OCI-LY7 (cell line): Measurements from ENCODE around the gene ZNF559. TPM values are rescaled to one million over a fixed set of nuclear protein-coding genes. Genes with fewer than 3 reads are reported as not detected.
"Not testable (repeated sequence)": the region's sequence is repeated elsewhere in the genome, so short reads cannot be mapped to it uniquely, and the experiment has no call there.

Experiments used
- BruUV-seq: library from RNA; stranded (reverse); fragments of 400-500 nt; replicated peaks from 2 replicates; lab custom pipeline; 2021; lab: Mats Ljungman, UMichigan
- CTCF ChIA-PET: fragments of 300-600 bp; sonication (Branson Sonifier 250); formaldehyde crosslinking; loops from one replicate; lab custom pipeline; 2022; ENCODE audit warnings: antibody characterized with exemption; ENCODE audit not compliant: unreplicated experiment; lab: Charles Lee
- POLR2A ChIA-PET: fragments of 300-600 bp; sonication (Branson Sonifier 250); formaldehyde crosslinking; loops from one replicate; lab custom pipeline; 2022; ENCODE audit warnings: antibody characterized with exemption; lab: Charles Lee
- DNase-seq: peaks from one replicate; pipeline ENCODE4 v3.0.0-alpha.2; 2015; ENCODE audit warnings: low spot score
- H2AFZ ChIP-seq: fragments of 200-600 bp; sonication (generic), shearing (Covaris generic); 2 replicates; pipeline ENCODE4 v1.6.1; 2014; ENCODE audit warnings: mild to moderate bottlenecking, antibody characterized with exemption, low read length, moderate library complexity
- H3K27ac ChIP-seq: fragments of 200-600 bp; sonication (generic); 2 replicates; pipeline ENCODE4 v1.5.1; 2014; ENCODE audit warnings: mixed run types, low read depth, mild to moderate bottlenecking, moderate library complexity, low read length, inconsistent platforms; ENCODE audit not compliant: poor library complexity, severe bottlenecking
- H3K36me3 ChIP-seq: fragments of 200-600 bp; sonication (generic); 2 replicates; pipeline ENCODE4 v1.6.1; 2014; ENCODE audit warnings: mild to moderate bottlenecking, antibody characterized with exemption, low read length, moderate library complexity, mixed read lengths; ENCODE audit not compliant: insufficient read depth
- H3K4me1 ChIP-seq: fragments of 200-600 bp; sonication (generic); 2 replicates; pipeline ENCODE4 v1.5.1; 2014; ENCODE audit warnings: mild to moderate bottlenecking, low read length; ENCODE audit not compliant: insufficient read depth, poor library complexity, severe bottlenecking
- H3K4me2 ChIP-seq: fragments of 200-600 bp; sonication (generic); 2 replicates; pipeline ENCODE4 v1.6.1; 2014; ENCODE audit warnings: mild to moderate bottlenecking, low read length
- H3K4me3 ChIP-seq: fragments of 200-600 bp; sonication (generic); 2 replicates; pipeline ENCODE4 v1.5.1; 2014; ENCODE audit warnings: mild to moderate bottlenecking, low read depth, low read length; ENCODE audit not compliant: poor library complexity, severe bottlenecking
- H3K79me2 ChIP-seq: fragments of 200-600 bp; sonication (generic); 2 replicates; pipeline ENCODE4 v1.6.1; 2016; ENCODE audit warnings: low read depth, mild to moderate bottlenecking, low read length, moderate library complexity, mixed read lengths; ENCODE audit not compliant: insufficient read depth
- H3K9me2 ChIP-seq: fragments of 200-600 bp; sonication (generic); 2 replicates; pipeline ENCODE4 v1.6.1; 2016; ENCODE audit warnings: mild to moderate bottlenecking, low read length, mixed read lengths; ENCODE audit not compliant: insufficient read depth
- H3K9me3 ChIP-seq: fragments of 200-600 bp; sonication (generic); 2 replicates; pipeline ENCODE4 v1.6.1; 2014; ENCODE audit warnings: mild to moderate bottlenecking, mixed run types, low read length, mixed read lengths
- H4K20me1 ChIP-seq: fragments of 200-600 bp; sonication (generic); 2 replicates; pipeline ENCODE4 v1.6.1; 2014; ENCODE audit warnings: mild to moderate bottlenecking, antibody characterized with exemption, low read length, moderate library complexity, mixed read lengths; ENCODE audit not compliant: insufficient read depth
- EZH2phosphoT487 ChIP-seq: fragments of 200-600 bp; sonication (generic); IDR thresholded peaks from 2 replicates; pipeline ENCODE4 v1.6.1; 2018; ENCODE audit warnings: low read depth, borderline replicate concordance, mild to moderate bottlenecking, mixed run types, antibody characterized with exemption, low read length, moderate library complexity, mixed read lengths
- intact Hi-C: fragments of 100-400 bp; cut with micrococcal nuclease; formaldehyde crosslinking; loops from one replicate; pipeline ENCODE4 v1.10.0; 2022; ENCODE audit not compliant: unreplicated experiment
- total RNA-seq, 2 experiments: library from RNA; depleted of rRNA in 1 of 2; stranded (reverse); fragments of >200 nt in 1 of 2; shearing (Covaris generic) in 1 of 2; gene quantifications; 2 replicates each; pipeline ENCODE4 v1.2.3, GENCODE V29; 2014 to 2022
- TF ChIP-seq, protein P1 (sequence below): fragments of 200-600 bp; sonication (generic); conservative IDR thresholded peaks from 2 replicates; pipeline ENCODE4 v1.5.1; 2014; ENCODE audit warnings: mild to moderate bottlenecking, antibody characterized with exemption, low read length, moderate library complexity, mixed read lengths

Gene ZNF559
- total RNA-seq, 2 experiments from 2014 or later: 16.8 to 18.6 TPM

DNA sequence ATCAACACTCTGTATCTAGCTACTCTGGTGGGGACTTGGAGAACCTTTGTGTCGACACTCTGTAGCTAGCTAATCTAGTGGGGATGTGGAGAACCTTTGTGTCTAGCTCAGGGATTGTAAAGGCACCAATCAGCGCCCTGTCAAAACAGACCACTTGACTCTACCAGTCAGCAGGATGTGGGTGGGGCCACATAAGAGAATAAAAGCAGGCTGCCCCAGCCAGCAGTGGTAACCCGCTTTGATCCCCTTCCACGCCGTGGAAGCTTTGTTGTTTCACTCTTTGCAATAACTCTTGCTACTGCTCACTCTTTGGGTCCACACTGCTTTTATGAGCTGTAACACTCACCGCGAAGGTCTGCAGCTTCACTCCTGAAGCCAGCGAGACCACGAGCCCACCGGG, 1.8 kb upstream of the ZNF559 start:
- H4K20me1 ChIP-seq, H3K36me3 ChIP-seq, H3K4me2 ChIP-seq, BruUV-seq, H2AFZ ChIP-seq, CTCF ChIA-PET, POLR2A ChIA-PET, H3K79me2 ChIP-seq, DNase-seq, H3K9me2 ChIP-seq, H3K4me3 ChIP-seq, H3K27ac ChIP-seq: not testable (repeated sequence)
- Histone ChIP-seq H3K9me3 (peaks cover 23% of the 10 kb centered on the region), H3K4me1 (peaks cover 18% of the 10 kb centered on the region)
- intact Hi-C loops: loop anchor here (5.0 kb wide), 1 partner anchor 110 kb away; no protein-coding TSS in a partner anchor

DNA sequence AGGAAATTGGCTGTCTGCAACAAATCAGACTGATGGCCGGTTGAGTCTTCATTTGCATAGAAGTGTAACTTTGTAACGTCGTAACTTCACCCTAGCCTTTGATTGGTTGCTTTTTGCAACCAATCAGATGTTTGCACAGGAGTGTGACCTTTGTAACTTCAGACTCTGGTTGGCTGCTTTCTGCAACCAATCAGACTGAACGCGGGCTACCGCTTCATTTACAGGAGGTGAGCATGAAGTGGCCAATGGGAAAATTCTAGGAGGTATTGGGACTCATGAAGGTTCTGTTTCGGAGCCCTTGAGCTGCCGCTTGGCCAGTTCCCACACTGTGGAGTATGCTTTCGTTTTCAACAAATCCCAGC, 441 bp upstream of the ZNF559 start:
- POLR2A ChIA-PET: interaction anchor here (0.6 to 0.7 kb wide), 2 partner anchors 247 to 850 kb away, joined by 3 read pairs; no protein-coding TSS in a partner anchor
- DNase-seq: peak; percentile 91
- Histone ChIP-seq H3K79me2 (peaks cover 7% of the 10 kb centered on the region; the same call in 1 of the 2 replicates), H3K27ac (peak overlapping the region; percentile 95), H4K20me1 (no peaks in the 10 kb centered on the region), H3K9me3 (peaks cover 34% of the 10 kb centered on the region), H3K4me3 (peak overlapping the region; percentile 77), H3K4me1 (peaks cover 18% of the 10 kb centered on the region), H3K4me2 (peak overlapping the region; percentile 89), H3K9me2 (no peaks in the 10 kb centered on the region), H2AFZ (peak overlapping the region; percentile 98), H3K36me3 (peaks cover 19% of the 10 kb centered on the region)
- no peak for TF ChIP-seq EZH2phosphoT487
- TF ChIP-seq, protein P1, sequence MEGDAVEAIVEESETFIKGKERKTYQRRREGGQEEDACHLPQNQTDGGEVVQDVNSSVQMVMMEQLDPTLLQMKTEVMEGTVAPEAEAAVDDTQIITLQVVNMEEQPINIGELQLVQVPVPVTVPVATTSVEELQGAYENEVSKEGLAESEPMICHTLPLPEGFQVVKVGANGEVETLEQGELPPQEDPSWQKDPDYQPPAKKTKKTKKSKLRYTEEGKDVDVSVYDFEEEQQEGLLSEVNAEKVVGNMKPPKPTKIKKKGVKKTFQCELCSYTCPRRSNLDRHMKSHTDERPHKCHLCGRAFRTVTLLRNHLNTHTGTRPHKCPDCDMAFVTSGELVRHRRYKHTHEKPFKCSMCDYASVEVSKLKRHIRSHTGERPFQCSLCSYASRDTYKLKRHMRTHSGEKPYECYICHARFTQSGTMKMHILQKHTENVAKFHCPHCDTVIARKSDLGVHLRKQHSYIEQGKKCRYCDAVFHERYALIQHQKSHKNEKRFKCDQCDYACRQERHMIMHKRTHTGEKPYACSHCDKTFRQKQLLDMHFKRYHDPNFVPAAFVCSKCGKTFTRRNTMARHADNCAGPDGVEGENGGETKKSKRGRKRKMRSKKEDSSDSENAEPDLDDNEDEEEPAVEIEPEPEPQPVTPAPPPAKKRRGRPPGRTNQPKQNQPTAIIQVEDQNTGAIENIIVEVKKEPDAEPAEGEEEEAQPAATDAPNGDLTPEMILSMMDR: no peak
- intact Hi-C loops: loop anchor here (1.0 to 5.0 kb wide), 2 partner anchors 14 to 109 kb away; partner anchors contain the start of gene ZNF699
- CTCF ChIA-PET: no interaction called here
- no TSS peak for BruUV-seq

DNA sequence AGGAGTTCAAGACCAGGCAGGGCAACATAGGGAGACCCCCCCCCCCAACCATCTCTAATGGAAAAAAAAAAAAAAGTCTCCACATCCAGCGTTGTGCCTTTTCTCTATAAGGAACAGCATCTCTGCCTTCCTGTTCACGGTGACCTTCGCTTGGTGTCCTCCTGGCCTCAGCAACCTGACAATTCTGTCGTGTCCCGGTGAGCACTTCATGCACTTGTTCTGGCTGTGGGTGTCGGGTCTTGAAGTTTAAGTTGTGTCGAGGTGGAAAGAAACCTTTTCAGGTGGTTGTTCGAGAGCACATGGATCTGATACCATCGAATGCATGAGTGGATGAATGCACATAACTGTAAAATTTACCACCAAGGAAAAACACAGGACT, 594 bp downstream of the ZNF559 start:
- H2AFZ ChIP-seq: peak overlapping the region; percentile 98
- no TSS peak for BruUV-seq
- POLR2A ChIA-PET: interaction anchor here (1.2 kb wide), 1 partner anchor 14 kb away, joined by 4 read pairs; no protein-coding TSS in a partner anchor

More for the DNA sequence above, 594 bp downstream of the ZNF559 start:
- Histone ChIP-seq H3K9me2 (no peaks in the 10 kb centered on the region), H3K27ac (peak overlapping the region; percentile 95), H3K79me2 (peaks cover 13% of the 10 kb centered on the region; the same call in 1 of the 2 replicates), H3K4me1 (peaks cover 18% of the 10 kb centered on the region), H3K4me3 (peak overlapping the region; percentile 77), H4K20me1 (no peaks in the 10 kb centered on the region), H3K9me3 (peaks cover 42% of the 10 kb centered on the region), H3K4me2 (peak overlapping the region; percentile 89), H3K36me3 (peaks cover 23% of the 10 kb centered on the region)
- peak; percentile 11 for DNase-seq
- CTCF ChIA-PET: no interaction called here
- no peak for TF ChIP-seq EZH2phosphoT487
- TF ChIP-seq, protein P1: no peak
- intact Hi-C loops: loop anchor here (5.0 kb wide), 1 partner anchor 108 kb away; no protein-coding TSS in a partner anchor
